Loucy (cell line): ENCODE measurements around the gene ZDHHC7.
A peak's percentile ranks its signal among the peaks of the same experiment; 100 is the strongest.

Experiments used
- H2AFZ ChIP-seq: fragments of 200-600 bp; sonication (generic); 2 replicates; pipeline ENCODE4 v1.6.0; 2016; ENCODE audit warnings: antibody characterized with exemption, mild to moderate bottlenecking, low read length, moderate library complexity
- H3F3A ChIP-seq: fragments of 200-600 bp; 2 replicates; pipeline ENCODE4 v1.6.0; 2016; ENCODE audit warnings: antibody characterized with exemption, low read depth, mild to moderate bottlenecking
- H3K27me3 ChIP-seq: fragments of 200-600 bp; sonication (generic); 2 replicates; pipeline ENCODE4 v1.6.1; 2014; ENCODE audit warnings: low read length, mild to moderate bottlenecking; ENCODE audit not compliant: insufficient read depth, poor library complexity, severe bottlenecking
- H3K36me3 ChIP-seq: fragments of 200-600 bp; sonication (generic); 2 replicates; pipeline ENCODE4 v1.6.1; 2016; ENCODE audit warnings: low read length; ENCODE audit not compliant: insufficient read depth
- H3K4me1 ChIP-seq: fragments of 200-600 bp; sonication (generic); 2 replicates; pipeline ENCODE4 v1.5.1; 2014; ENCODE audit warnings: low read length, mild to moderate bottlenecking; ENCODE audit not compliant: insufficient read depth, poor library complexity, severe bottlenecking
- H3K4me2 ChIP-seq: fragments of 200-600 bp; sonication (generic); 2 replicates; pipeline ENCODE4 v1.6.0; 2014; ENCODE audit warnings: antibody characterized with exemption, low read length, low read depth, mild to moderate bottlenecking; ENCODE audit not compliant: poor library complexity, severe bottlenecking
- H3K4me3 ChIP-seq: fragments of 200-600 bp; sonication (generic); 2 replicates; pipeline ENCODE4 v1.5.1; 2014; ENCODE audit warnings: low read length, mild to moderate bottlenecking, mixed read lengths; ENCODE audit not compliant: poor library complexity, severe bottlenecking
- H3K79me2 ChIP-seq: fragments of 200-600 bp; sonication (generic); 2 replicates; pipeline ENCODE4 v1.6.1; 2014; ENCODE audit warnings: low read length; ENCODE audit not compliant: insufficient read depth
- H3K9ac ChIP-seq: fragments of 200-600 bp; sonication (generic); 2 replicates; pipeline ENCODE4 v1.6.0; 2014; ENCODE audit warnings: mild to moderate bottlenecking, low read depth, low read length, moderate library complexity; ENCODE audit not compliant: poor library complexity, severe bottlenecking
- H3K9me2 ChIP-seq: fragments of 200-600 bp; sonication (generic); replicated peaks from 2 replicates; pipeline ENCODE4 v1.6.1; 2016; ENCODE audit warnings: low read depth, low read length, mixed read lengths
- H3K9me3 ChIP-seq: fragments of 200-600 bp; sonication (generic); 2 replicates; pipeline ENCODE4 v1.6.1; 2014; ENCODE audit warnings: mild to moderate bottlenecking, antibody characterized with exemption, low read length, low read depth; ENCODE audit not compliant: insufficient read depth
- H4K20me1 ChIP-seq: fragments of 200-600 bp; sonication (generic); 2 replicates; pipeline ENCODE4 v1.6.0; 2014; ENCODE audit warnings: antibody characterized with exemption, low read length, mild to moderate bottlenecking; ENCODE audit not compliant: insufficient read depth, poor library complexity, severe bottlenecking
- EZH2phosphoT487 ChIP-seq: fragments of 200-600 bp; IDR thresholded peaks from 2 replicates; pipeline ENCODE4 v1.6.1; 2018; ENCODE audit warnings: antibody characterized with exemption, mild to moderate bottlenecking, moderate library complexity, borderline replicate concordance
- TF ChIP-seq, protein P1 (sequence below): fragments of 200-600 bp; sonication (generic); conservative IDR thresholded peaks from 2 replicates; pipeline ENCODE4 v1.5.1; 2014; ENCODE audit warnings: mild to moderate bottlenecking, antibody characterized with exemption, low read length

The ZDHHC7 gene

DNA sequence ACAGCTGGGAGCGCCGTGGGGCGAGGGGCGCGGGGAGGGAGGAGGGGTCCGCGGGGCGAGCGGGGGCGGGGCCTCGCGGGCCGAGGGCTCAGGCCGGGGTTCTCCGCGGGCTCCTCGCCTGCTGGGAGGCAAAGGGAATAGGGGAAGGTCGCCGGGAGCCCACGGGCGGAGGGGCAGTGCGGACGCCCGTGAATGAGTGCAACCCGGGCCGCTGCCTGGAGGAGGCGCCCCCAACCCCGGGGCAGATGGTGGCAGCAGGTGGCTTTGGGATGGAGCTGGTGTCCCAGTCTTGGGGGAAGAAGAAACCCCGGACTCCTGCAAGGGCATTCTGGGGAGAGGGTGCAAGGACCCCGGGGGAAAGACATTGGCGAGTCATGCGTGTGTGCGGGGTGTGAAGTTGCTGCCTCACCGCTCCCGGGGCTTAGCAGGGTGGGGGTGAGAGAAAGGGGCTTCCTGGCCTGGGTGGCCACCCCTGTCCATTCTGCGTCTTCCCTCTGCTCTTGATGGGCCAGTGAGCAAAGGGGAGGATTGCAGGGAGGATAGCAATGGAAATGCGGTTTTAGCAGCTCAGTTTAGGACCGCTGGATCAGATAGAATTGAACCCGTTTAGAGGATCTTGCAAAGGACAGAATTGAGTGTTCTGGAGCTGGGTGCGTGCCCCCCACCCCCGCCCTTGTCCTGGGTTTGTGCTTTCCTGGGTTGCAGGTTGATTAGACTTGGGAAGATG is 16.8 kb upstream of the ZDHHC7 start:
- Histone ChIP-seq H3K9me2 (no peaks in the 10 kb centered on the region), H3K79me2 (no peaks in the 10 kb centered on the region), H3K9me3 (no peaks in the 10 kb centered on the region), H3K4me1 (peaks cover 20% of the 10 kb centered on the region), H3K4me3 (peak overlapping the region; percentile 87), H3K4me2 (peak overlapping the region; percentile 78), H4K20me1 (no peaks in the 10 kb centered on the region), H3F3A (no peaks in the 10 kb centered on the region), H3K9ac (peak overlapping the region; percentile 81), H3K27me3 (no peaks in the 10 kb centered on the region), H3K36me3 (no peaks in the 10 kb centered on the region), H2AFZ (peak overlapping the region; percentile 95)
- no peak for TF ChIP-seq EZH2phosphoT487
- TF ChIP-seq, protein P1, sequence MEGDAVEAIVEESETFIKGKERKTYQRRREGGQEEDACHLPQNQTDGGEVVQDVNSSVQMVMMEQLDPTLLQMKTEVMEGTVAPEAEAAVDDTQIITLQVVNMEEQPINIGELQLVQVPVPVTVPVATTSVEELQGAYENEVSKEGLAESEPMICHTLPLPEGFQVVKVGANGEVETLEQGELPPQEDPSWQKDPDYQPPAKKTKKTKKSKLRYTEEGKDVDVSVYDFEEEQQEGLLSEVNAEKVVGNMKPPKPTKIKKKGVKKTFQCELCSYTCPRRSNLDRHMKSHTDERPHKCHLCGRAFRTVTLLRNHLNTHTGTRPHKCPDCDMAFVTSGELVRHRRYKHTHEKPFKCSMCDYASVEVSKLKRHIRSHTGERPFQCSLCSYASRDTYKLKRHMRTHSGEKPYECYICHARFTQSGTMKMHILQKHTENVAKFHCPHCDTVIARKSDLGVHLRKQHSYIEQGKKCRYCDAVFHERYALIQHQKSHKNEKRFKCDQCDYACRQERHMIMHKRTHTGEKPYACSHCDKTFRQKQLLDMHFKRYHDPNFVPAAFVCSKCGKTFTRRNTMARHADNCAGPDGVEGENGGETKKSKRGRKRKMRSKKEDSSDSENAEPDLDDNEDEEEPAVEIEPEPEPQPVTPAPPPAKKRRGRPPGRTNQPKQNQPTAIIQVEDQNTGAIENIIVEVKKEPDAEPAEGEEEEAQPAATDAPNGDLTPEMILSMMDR: peak; percentile 22; the same call in 1 of the 2 replicates

DNA sequence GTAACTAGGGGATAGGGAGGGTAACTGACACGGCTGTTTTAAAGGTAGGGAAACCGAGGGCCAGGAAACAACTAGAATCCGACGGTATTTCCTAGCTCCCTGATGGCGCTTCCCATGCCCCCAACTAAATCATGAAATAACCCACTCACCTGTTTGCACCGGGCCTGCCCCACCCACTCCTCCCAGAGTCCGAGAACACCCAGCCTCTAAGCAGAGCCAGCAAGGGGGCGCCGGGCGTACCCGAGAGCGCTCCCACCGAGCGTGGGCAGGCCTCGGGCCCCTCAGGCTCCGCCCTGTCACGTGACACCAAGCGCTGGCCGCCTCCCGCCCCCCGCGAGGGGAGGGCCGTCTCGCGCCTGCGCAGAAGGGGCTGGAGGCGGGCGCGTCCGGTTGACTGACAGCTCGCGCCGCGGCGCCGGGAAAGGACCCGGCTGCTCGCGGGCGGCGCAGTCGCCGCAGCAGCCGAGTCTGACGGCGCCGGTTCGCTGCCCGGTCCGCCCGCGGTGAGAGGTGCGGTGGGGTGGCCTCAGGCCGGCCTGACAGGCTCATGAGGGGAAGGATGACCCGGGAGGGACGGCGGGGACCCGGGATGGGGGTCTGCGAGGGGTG is 16.1 kb upstream of the ZDHHC7 start, which contains the start of gene KIAA0513:
KIAA0513 (plus strand) TSS at position 447 of the 609 bp plus-strand sequence. CDS start 39,277 bp downstream, outside the sequence.
- Histone ChIP-seq H3K27me3 (no peaks in the 10 kb centered on the region), H3K9me2 (no peaks in the 10 kb centered on the region), H3K79me2 (no peaks in the 10 kb centered on the region), H3K4me1 (peaks cover 20% of the 10 kb centered on the region), H3F3A (no peaks in the 10 kb centered on the region), H3K36me3 (no peaks in the 10 kb centered on the region), H3K9me3 (no peaks in the 10 kb centered on the region), H3K9ac (peak within 1 kb of the TSS; percentile 81), H3K4me2 (peak within 1 kb of the TSS; percentile 78), H3K4me3 (peak within 1 kb of the TSS; percentile 87), H4K20me1 (no peaks in the 10 kb centered on the region), H2AFZ (peak within 1 kb of the TSS; percentile 95)
- no peak for TF ChIP-seq EZH2phosphoT487
- TF ChIP-seq, protein P1: peak; percentile 39

DNA sequence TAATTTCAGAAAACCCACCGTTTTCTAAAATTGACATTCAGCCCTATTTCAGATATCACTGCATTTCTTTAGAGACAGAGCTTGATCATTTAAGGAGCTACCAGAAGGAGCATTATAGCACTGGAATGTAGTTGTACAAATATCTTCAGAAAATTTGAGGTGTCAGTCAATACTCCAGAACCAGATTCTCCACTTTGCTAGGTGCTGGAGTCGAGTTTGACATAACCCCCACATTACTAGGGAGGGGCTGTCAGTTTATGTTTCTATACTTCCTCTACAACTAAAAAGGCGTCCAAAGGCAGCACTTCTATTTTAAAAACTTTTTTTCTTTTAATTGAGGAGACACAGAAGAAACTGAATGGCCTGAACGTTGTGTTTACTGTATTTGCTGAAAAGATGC is 15.4 kb upstream of the ZDHHC7 start:
- Histone ChIP-seq H4K20me1 (no peaks in the 10 kb centered on the region), H3K4me1 (peaks cover 20% of the 10 kb centered on the region), H3K9me3 (no peaks in the 10 kb centered on the region), H3K4me3 (peak overlapping the region; percentile 87), H3K27me3 (no peaks in the 10 kb centered on the region), H3K36me3 (no peaks in the 10 kb centered on the region), H3K9ac (peak overlapping the region; percentile 81), H3F3A (no peaks in the 10 kb centered on the region), H3K9me2 (no peaks in the 10 kb centered on the region), H3K4me2 (peak overlapping the region; percentile 78), H3K79me2 (no peaks in the 10 kb centered on the region), H2AFZ (no peak overlapping the region)
- TF ChIP-seq EZH2phosphoT487: no peak
- TF ChIP-seq, protein P1: no peak
